HL-60 (cell line): Measurements from ENCODE around the gene UXS1.

Experiments used
- DNase-seq, 2 experiments: peaks; one replicate each; pipeline ENCODE4 v3.0.0-alpha.2; 2010 to 2020; ENCODE audit warnings: low read depth in 1 of 2, low spot score in 1 of 2
- H3K27ac ChIP-seq: fragments of 250-450 bp; sonication (Bioruptor Pico); replicated peaks from 2 replicates; pipeline ENCODE4 v1.5.1; 2020; ENCODE audit warnings: mild to moderate bottlenecking, moderate library complexity
- H3K27me3 ChIP-seq: fragments of 250-450 bp; sonication (Bioruptor Pico); 2 replicates; pipeline ENCODE4 v1.5.1; 2021; ENCODE audit warnings: mild to moderate bottlenecking, moderate library complexity; ENCODE audit not compliant: insufficient read depth, poor library complexity, severe bottlenecking
- H3K4me3 ChIP-seq: replicated peaks from 2 replicates; pipeline ENCODE4 v1.5.1; 2011; ENCODE audit warnings: mild to moderate bottlenecking, control low read depth, low read length; ENCODE audit not compliant: insufficient read depth
- CTCF ChIP-seq: IDR thresholded peaks from one replicate; pipeline ENCODE4 v1.5.1; 2011; ENCODE audit warnings: low read length, control low read depth, inconsistent platforms; ENCODE audit not compliant: insufficient read depth
- GABPA ChIP-seq: IDR thresholded peaks from 2 replicates; pipeline ENCODE4 v1.6.1; 2012; ENCODE audit warnings: low read depth
- POLR2AphosphoS5 ChIP-seq: IDR thresholded peaks from 2 replicates; pipeline ENCODE4 v1.6.1; 2012; ENCODE audit warnings: low read depth
- REST ChIP-seq: IDR thresholded peaks from 2 replicates; pipeline ENCODE4 v1.6.1; 2012; ENCODE audit warnings: low read depth; ENCODE audit not compliant: insufficient replicate concordance
- SPI1 ChIP-seq: IDR thresholded peaks from 2 replicates; pipeline ENCODE4 v1.6.1; 2012; ENCODE audit warnings: low read depth, mild to moderate bottlenecking, borderline replicate concordance

UXS1 gene

GRCh38 chr2:106161341-106161740, 32.8 kb downstream of the UXS1 start:
- Histone ChIP-seq H3K4me3 (no peak overlapping the region), H3K27me3 (no peaks in the 10 kb centered on the region), H3K27ac (no peak overlapping the region)
- no peak for DNase-seq
- TF ChIP-seq SPI1 (no peak), CTCF (no peak), REST (no peak), POLR2AphosphoS5 (no peak), GABPA (no peak)

- Histone ChIP-seq H3K27me3 (no peaks in the 10 kb centered on the region), H3K27ac (no peak overlapping the region), H3K4me3 (no peak overlapping the region)
- no peak for TF ChIP-seq CTCF
- TF ChIP-seq POLR2AphosphoS5, result no peak
- TF ChIP-seq SPI1, result no peak
- no peak for TF ChIP-seq REST
- TF ChIP-seq GABPA, result no peak
- DNase-seq, result no peak
Measured at GRCh38 chr2:106160786-106161261, 33.3 kb downstream of the UXS1 start.

GRCh38 chr2:106159866-106160785, 34.0 kb downstream of the UXS1 start:
- no peak for DNase-seq
- no peak overlapping the region for H3K27ac ChIP-seq

More at GRCh38 chr2:106159866-106160785, 34.0 kb downstream of the UXS1 start:
- Histone ChIP-seq H3K27me3 (no peaks in the 10 kb centered on the region), H3K4me3 (no peak overlapping the region)
- no peak for TF ChIP-seq CTCF
- no peak for TF ChIP-seq GABPA
- TF ChIP-seq REST, result no peak
- no peak for TF ChIP-seq SPI1
- TF ChIP-seq POLR2AphosphoS5, result no peak
